CD14-positive monocyte (primary cell): ENCODE measurements around the gene EARS2. TPM values are rescaled to one million over a fixed set of nuclear protein-coding genes. Genes with fewer than 3 reads are reported as not detected.

Experiments
- DNase-seq, 3 donors: peaks; one replicate each; pipeline ENCODE4 v3.0.0-alpha.2; 2011 to 2022
- H2AFZ ChIP-seq: 2 replicates; pipeline ENCODE4 v1.6.0; 2012; ENCODE audit warnings: mild to moderate bottlenecking, low read depth, low read length, inconsistent platforms; ENCODE audit not compliant: insufficient read depth, poor library complexity, severe bottlenecking
- H3K27ac ChIP-seq, 2 donors: 1 replicate in 1 of 2; 2 replicates in 1 of 2; pipeline ENCODE4 v1.5.1; 2012 to 2013; ENCODE audit warnings: low read length in 2 of 2, control low read depth in 1 of 2, inconsistent platforms in 1 of 2, low read depth in 1 of 2, mild to moderate bottlenecking in 1 of 2
- H3K27me3 ChIP-seq, 2 donors: one replicate each; pipeline versions ENCODE4 v1.6.0 to v1.6.1; 2011 to 2013; ENCODE audit warnings: low read length in 2 of 2; ENCODE audit not compliant: control insufficient read depth in 2 of 2, insufficient read depth in 2 of 2
- H3K36me3 ChIP-seq, 2 donors: replicated peaks in 1 of 2; 1 replicate in 1 of 2; 2 replicates in 1 of 2; pipeline versions ENCODE4 v1.5.1 to v1.6.1; 2012 to 2013; ENCODE audit warnings: low read length in 2 of 2, control low read depth in 1 of 2, inconsistent platforms in 1 of 2, mild to moderate bottlenecking in 1 of 2; ENCODE audit not compliant: insufficient read depth in 2 of 2, control insufficient read depth in 1 of 2
- H3K4me1 ChIP-seq, 2 donors: 1 replicate in 1 of 2; 2 replicates in 1 of 2; pipeline versions ENCODE4 v1.5.1 to v1.6.1; 2012 to 2013; ENCODE audit warnings: low read length in 2 of 2, control low read depth in 1 of 2, inconsistent platforms in 1 of 2, mild to moderate bottlenecking in 1 of 2, moderate library complexity in 1 of 2; ENCODE audit not compliant: insufficient read depth in 2 of 2, control insufficient read depth in 1 of 2
- H3K4me2 ChIP-seq: replicated peaks from 2 replicates; pipeline ENCODE3; 2012; ENCODE audit warnings: low read length, moderate library complexity, mild to moderate bottlenecking; ENCODE audit not compliant: poor library complexity, severe bottlenecking; ENCODE audit errors: extremely low read depth
- H3K4me3 ChIP-seq, 3 experiments: fragments of 200-600 bp in 1 of 3; sonication (generic) in 1 of 3; replicated peaks in 1 of 3; 1 replicate in 2 of 3; 2 replicates in 1 of 3; pipeline ENCODE4 v1.5.1; 2011 to 2013; ENCODE audit warnings: low read length in 3 of 3, mild to moderate bottlenecking in 3 of 3, control low read depth in 2 of 3, low read depth in 2 of 3, inconsistent platforms in 1 of 3, moderate library complexity in 1 of 3
- H3K79me2 ChIP-seq: 2 replicates; pipeline ENCODE4 v1.6.0; 2012; ENCODE audit warnings: mild to moderate bottlenecking, control low read depth, inconsistent platforms, low read length, moderate library complexity; ENCODE audit not compliant: insufficient read depth
- H3K9ac ChIP-seq: 2 replicates; pipeline ENCODE4 v1.6.0; 2017; ENCODE audit warnings: low read length, mild to moderate bottlenecking; ENCODE audit not compliant: insufficient read depth, poor library complexity, severe bottlenecking
- H3K9me3 ChIP-seq, 2 donors: replicated peaks in 1 of 2; 1 replicate in 1 of 2; 2 replicates in 1 of 2; pipeline versions ENCODE4 v1.5.1 to v1.6.1; 2012 to 2013; ENCODE audit warnings: low read length in 2 of 2, control low read depth in 1 of 2; ENCODE audit not compliant: control insufficient read depth in 1 of 2, insufficient read depth in 1 of 2
- H4K20me1 ChIP-seq: 2 replicates; pipeline ENCODE4 v1.6.0; 2012; ENCODE audit warnings: mild to moderate bottlenecking, low read length, control low read depth, moderate library complexity; ENCODE audit not compliant: insufficient read depth
- H3K27ac Mint-ChIP-seq, 7 donors: one replicate each; pipeline ENCODE4 v1.8.0; 2020; ENCODE audit warnings: mild to moderate bottlenecking in 7 of 7, mixed read lengths in 7 of 7, moderate library complexity in 6 of 7, inconsistent platforms in 2 of 7
- H3K27me3 Mint-ChIP-seq, 3 donors: one replicate each; pipeline ENCODE4 v1.8.0; 2021 to 2022; ENCODE audit warnings: low read depth in 3 of 3, mild to moderate bottlenecking in 3 of 3, mixed read lengths in 3 of 3, moderate library complexity in 3 of 3, inconsistent platforms in 1 of 3
- H3K36me3 Mint-ChIP-seq, 2 donors: one replicate each; pipeline ENCODE4 v1.8.0; 2020; ENCODE audit warnings: mixed read lengths in 2 of 2, inconsistent platforms in 1 of 2, mild to moderate bottlenecking in 1 of 2
- H3K4me1 Mint-ChIP-seq: one replicate; pipeline ENCODE4 v1.8.0; 2020; ENCODE audit warnings: mild to moderate bottlenecking, mixed read lengths
- H3K4me3 Mint-ChIP-seq, 2 donors: one replicate each; pipeline ENCODE4 v1.8.0; 2020; ENCODE audit warnings: mild to moderate bottlenecking in 2 of 2, mixed read lengths in 2 of 2, moderate library complexity in 1 of 2
- H3K9me3 Mint-ChIP-seq, 7 donors: one replicate each; pipeline ENCODE4 v1.8.0; 2020 to 2022; ENCODE audit warnings: mixed read lengths in 7 of 7, mild to moderate bottlenecking in 6 of 7, moderate library complexity in 6 of 7, inconsistent platforms in 2 of 7
- CTCF ChIP-seq: fragments of 200-600 bp; IDR thresholded peaks from one replicate; pipeline ENCODE4 v1.8.0; 2022; ENCODE audit warnings: antibody characterized with exemption, mild to moderate bottlenecking
- WGBS: methylation state at CpG from one replicate; pipeline ENCODE4 v1.1.5; 2013; ENCODE audit warnings: missing lambda C conversion rate; ENCODE audit not compliant: insufficient coverage; 5-methylcytosine and 5-hydroxymethylcytosine counted together
- intact Hi-C, 2 donors: fragments of 100-400 bp; cut with micrococcal nuclease; formaldehyde crosslinking; loops; one replicate each; pipeline versions ENCODE4 v1.15.0 to v1.15.1; 2023
- polyA plus RNA-seq, 3 donors: library from polyadenylated mRNA; depleted of rRNA in 1 of 3; unstranded in 2 of 3; stranded (reverse) in 1 of 3; fragments of 300-500 nt in 2 of 3; fragments of >200 nt in 1 of 3; fragmentation: Illumina TruSeq in 2 of 3; gene quantifications; 1 replicate in 2 of 3; 2 replicates in 1 of 3; pipeline ENCODE4 v1.2.3, GENCODE V29; 2012 to 2021

EARS2 gene
- polyA plus RNA-seq, 3 donors: 2.9 to 4.7 (median 4.2) TPM

GRCh38 chr16:23557779-23558702, 891 bp upstream of the EARS2 start:
- H2AFZ ChIP-seq: peak overlapping the region; percentile 92
- DNase-seq: peak in 1 of 3 donors; percentile 10
- peaks cover 21% of the 10 kb centered on the region for H3K79me2 ChIP-seq
- Mint-ChIP-seq H3K36me3 (peaks cover 32 to 34% of the 10 kb centered on the region in 2 donors), H3K27me3 (peaks cover 0 to 2% (median 0%) of the 10 kb centered on the region in 3 donors), H3K27ac (peak overlapping the region; percentile 35 to 94 (median 87)), H3K4me3 (peak overlapping the region; percentile 87 to 88), H3K9me3 (peaks cover 0 to 3% (median 0%) of the 10 kb centered on the region in 7 donors), H3K4me1 (peaks cover 21% of the 10 kb centered on the region)
- H3K4me1 ChIP-seq: peaks cover 15 to 22% of the 10 kb centered on the region in 2 donors
- H3K36me3 ChIP-seq: peaks cover 34 to 42% of the 10 kb centered on the region in 2 donors
- intact Hi-C loops: loop anchor here (1.0 to 5.0 kb wide), 4 partner anchors 38 to 106 kb away; partner anchors contain the start of genes NDUFAB1 (in 2 of the 2) and COG7 (in 1 of the 2)
- no peaks in the 10 kb centered on the region for H4K20me1 ChIP-seq
- peak overlapping the region; percentile 59 to 87 (median 70) for H3K4me3 ChIP-seq
- H3K4me2 ChIP-seq: peak overlapping the region; percentile 85
- WGBS: under 1% methylated on average over 56 of the region's 60 CpGs
- H3K9me3 ChIP-seq: no peaks in the 10 kb centered on the region
- H3K9ac ChIP-seq: peak overlapping the region; percentile 84
- no peak for TF ChIP-seq CTCF
- peak overlapping the region in 1 of 2 donors; percentile 82 for H3K27ac ChIP-seq
- H3K27me3 ChIP-seq: no peaks in the 10 kb centered on the region

- Mint-ChIP-seq H3K4me3 (no peak overlapping the region), H3K4me1 (peaks cover 21% of the 10 kb centered on the region), H3K27me3 (peaks cover 0 to 2% (median 0%) of the 10 kb centered on the region in 3 donors), H3K36me3 (peaks cover 29 to 36% of the 10 kb centered on the region in 2 donors), H3K9me3 (peaks cover 0 to 6% (median 0%) of the 10 kb centered on the region in 7 donors), H3K27ac (no peak overlapping the region)
- H3K9me3 ChIP-seq: no peaks in the 10 kb centered on the region
- H3K4me1 ChIP-seq: peaks cover 15 to 22% of the 10 kb centered on the region in 2 donors
- no peaks in the 10 kb centered on the region for H3K27me3 ChIP-seq
- intact Hi-C loops: no loop called here
- H3K79me2 ChIP-seq: peaks cover 21% of the 10 kb centered on the region
- no peaks in the 10 kb centered on the region for H4K20me1 ChIP-seq
- H3K27ac ChIP-seq: no peak overlapping the region
- DNase-seq: no peak
- H3K9ac ChIP-seq: no peak overlapping the region
- H3K4me2 ChIP-seq: no peak overlapping the region
- no peak overlapping the region for H2AFZ ChIP-seq
- H3K4me3 ChIP-seq: no peak overlapping the region
- TF ChIP-seq CTCF: no peak
- H3K36me3 ChIP-seq: peaks cover 23 to 39% of the 10 kb centered on the region in 2 donors
- WGBS: 63% methylated on average over 2 of the region's 3 CpGs
These were observed 2.6 kb downstream of the EARS2 start for GRCh38 chr16:23554536-23554935.
